Ovary (tissue), 3 donors: ENCODE results near the gene PKD1L1.

Experiments used
- EP300 ChIP-seq: sonication (generic); formaldehyde crosslinking; IDR thresholded peaks from one replicate; pipeline ENCODE4 v1.6.1; 2017; ENCODE audit warnings: antibody characterized with exemption
- POLR2A ChIP-seq: fragments of 450-650 bp; IDR thresholded peaks from one replicate; pipeline ENCODE4 v1.6.1; 2017; ENCODE audit warnings: antibody characterized with exemption, mild to moderate bottlenecking, moderate library complexity
- TF ChIP-seq, protein P1 (sequence below), 3 donors: fragments of 450-650 bp in 2 of 3; fragments of 200-600 bp in 1 of 3; IDR thresholded peaks; one replicate each; pipeline versions ENCODE4 v1.5.1 to v1.8.0; 2016 to 2022; ENCODE audit warnings: antibody characterized with exemption in 3 of 3, mild to moderate bottlenecking in 1 of 3
- donor health status: DM: no; HTN: no; CAD: no.

DNA sequence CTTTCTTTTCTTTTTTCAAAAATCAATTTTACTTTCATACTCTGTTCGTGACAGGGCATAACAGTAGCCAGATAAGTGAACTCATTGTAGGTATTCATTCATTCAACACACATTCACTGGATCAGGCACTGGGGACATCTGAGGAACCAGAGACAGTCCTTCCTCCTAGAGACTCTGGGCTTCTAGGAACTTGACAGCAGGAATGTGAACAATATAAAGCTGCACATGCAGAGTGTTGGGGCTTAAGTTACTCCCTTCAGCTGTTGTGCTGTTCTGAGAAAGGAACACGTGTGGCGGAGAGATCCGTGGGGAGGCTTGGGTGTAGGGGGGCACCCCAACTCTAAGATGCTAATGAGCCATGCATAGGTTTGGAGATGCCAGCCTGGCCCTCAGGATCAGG is 120.4 kb downstream of the PKD1L1 start:
- TF ChIP-seq, protein P1, sequence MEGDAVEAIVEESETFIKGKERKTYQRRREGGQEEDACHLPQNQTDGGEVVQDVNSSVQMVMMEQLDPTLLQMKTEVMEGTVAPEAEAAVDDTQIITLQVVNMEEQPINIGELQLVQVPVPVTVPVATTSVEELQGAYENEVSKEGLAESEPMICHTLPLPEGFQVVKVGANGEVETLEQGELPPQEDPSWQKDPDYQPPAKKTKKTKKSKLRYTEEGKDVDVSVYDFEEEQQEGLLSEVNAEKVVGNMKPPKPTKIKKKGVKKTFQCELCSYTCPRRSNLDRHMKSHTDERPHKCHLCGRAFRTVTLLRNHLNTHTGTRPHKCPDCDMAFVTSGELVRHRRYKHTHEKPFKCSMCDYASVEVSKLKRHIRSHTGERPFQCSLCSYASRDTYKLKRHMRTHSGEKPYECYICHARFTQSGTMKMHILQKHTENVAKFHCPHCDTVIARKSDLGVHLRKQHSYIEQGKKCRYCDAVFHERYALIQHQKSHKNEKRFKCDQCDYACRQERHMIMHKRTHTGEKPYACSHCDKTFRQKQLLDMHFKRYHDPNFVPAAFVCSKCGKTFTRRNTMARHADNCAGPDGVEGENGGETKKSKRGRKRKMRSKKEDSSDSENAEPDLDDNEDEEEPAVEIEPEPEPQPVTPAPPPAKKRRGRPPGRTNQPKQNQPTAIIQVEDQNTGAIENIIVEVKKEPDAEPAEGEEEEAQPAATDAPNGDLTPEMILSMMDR (IDR thresholded peaks at IDR 0.05) = no peak
- TF ChIP-seq POLR2A = no peak
- TF ChIP-seq EP300 = no peak
